Keratinocyte (primary cell): ENCODE results near the gene PLEKHH2. TPM values are rescaled to one million over a fixed set of nuclear protein-coding genes. Genes with fewer than 3 reads are reported as not detected.

Experiments used
- DNase-seq: peaks from one replicate; pipeline ENCODE4 v3.0.0-alpha.2; 2011; ENCODE audit warnings: low read depth, missing footprints, low spot score
- FAIRE-seq: peaks from 2 replicates; lab custom pipeline; 2011; peaks lifted over from hg19 to GRCh38; lab: Jason Lieb, UNC
- H2AFZ ChIP-seq: 2 replicates; pipeline ENCODE4 v1.6.0; 2012; ENCODE audit warnings: low read length, control low read depth, inconsistent platforms; ENCODE audit not compliant: control insufficient read depth
- H3K27ac ChIP-seq: 2 replicates; pipeline ENCODE4 v1.5.1; 2011; ENCODE audit warnings: low read length; ENCODE audit not compliant: control insufficient read depth, insufficient read depth
- H3K27me3 ChIP-seq: 3 replicates; pipeline ENCODE4 v1.6.0; 2011; ENCODE audit warnings: low read length; ENCODE audit not compliant: control insufficient read depth, insufficient read depth; ENCODE audit errors: extremely low read depth
- H3K36me3 ChIP-seq, 2 experiments: 2 replicates in 1 of 2; 3 replicates in 1 of 2; pipeline ENCODE4 v1.5.1; 2011; ENCODE audit warnings: low read length in 2 of 2, mild to moderate bottlenecking in 1 of 2; ENCODE audit not compliant: control insufficient read depth in 2 of 2, insufficient read depth in 2 of 2; ENCODE audit errors: extremely low read depth in 1 of 2
- H3K4me1 ChIP-seq: 3 replicates; pipeline ENCODE4 v1.5.1; 2011; ENCODE audit warnings: low read length; ENCODE audit not compliant: control insufficient read depth, insufficient read depth; ENCODE audit errors: extremely low read depth
- H3K4me2 ChIP-seq: 3 replicates; pipeline ENCODE4 v1.6.0; 2011; ENCODE audit warnings: low read depth, low read length; ENCODE audit not compliant: control insufficient read depth, insufficient read depth; ENCODE audit errors: extremely low read depth
- H3K4me3 ChIP-seq, 3 experiments: fragments of 200-600 bp in 1 of 3; sonication (generic) in 1 of 3; 2 replicates in 2 of 3; 3 replicates in 1 of 3; pipeline ENCODE4 v1.5.1; 2011 to 2016; ENCODE audit warnings: low read length in 3 of 3, mild to moderate bottlenecking in 3 of 3, control low read depth in 2 of 3, inconsistent platforms in 1 of 3, low read depth in 1 of 3, mixed read lengths in 1 of 3, mixed run types in 1 of 3, moderate library complexity in 1 of 3; ENCODE audit not compliant: control insufficient read depth in 2 of 3, insufficient read depth in 2 of 3; ENCODE audit errors: extremely low read depth in 1 of 3
- H3K79me2 ChIP-seq: 2 replicates; pipeline ENCODE4 v1.6.0; 2012; ENCODE audit warnings: low read length; ENCODE audit not compliant: control insufficient read depth, insufficient read depth
- H3K9ac ChIP-seq: 3 replicates; pipeline ENCODE4 v1.6.0; 2011; ENCODE audit warnings: low read length; ENCODE audit not compliant: control insufficient read depth, insufficient read depth; ENCODE audit errors: extremely low read depth
- H3K9me1 ChIP-seq: 3 replicates; pipeline ENCODE4 v1.6.0; 2011; ENCODE audit warnings: low read length; ENCODE audit not compliant: control insufficient read depth, insufficient read depth; ENCODE audit errors: extremely low read depth
- H3K9me3 ChIP-seq: 2 replicates; pipeline ENCODE4 v1.5.1; 2012; ENCODE audit warnings: low read depth, low read length; ENCODE audit not compliant: control insufficient read depth
- H4K20me1 ChIP-seq: 3 replicates; pipeline ENCODE4 v1.6.0; 2011; ENCODE audit warnings: low read length; ENCODE audit not compliant: control insufficient read depth, insufficient read depth; ENCODE audit errors: extremely low read depth
- EZH2 ChIP-seq: IDR thresholded peaks from one replicate; pipeline ENCODE4 v1.6.1; 2012; ENCODE audit warnings: inconsistent platforms, mild to moderate bottlenecking, low read length, moderate library complexity
- dilution Hi-C: fragments of 300-500 bp; cut with MboI; formaldehyde crosslinking; loops from one replicate; pipeline ENCODE4 v1.7.0; 2020; ENCODE audit warnings: low sequenced_read_pairs; ENCODE audit not compliant: extremely low pct_ligation_motif_present
- polyA plus RNA-seq, 5 experiments: library from polyadenylated mRNA; depleted of rRNA in 3 of 5; stranded (reverse) in 3 of 5; stranded (forward) in 1 of 5; unstranded in 1 of 5; fragments of >200 nt; gene quantifications; 1 replicate in 1 of 5; 2 replicates in 3 of 5; 3 replicates in 1 of 5; pipeline versions ENCODE4 v1.2.1 to v1.2.3, GENCODE V29; 2011 to 2012; ENCODE audit warnings: missing spikeins in 2 of 5, low read depth in 1 of 5, low replicate concordance in 1 of 5
- TF ChIP-seq, protein P1 (sequence below), 3 experiments: IDR thresholded peaks in 1 of 3; conservative IDR thresholded peaks in 1 of 3; optimal IDR thresholded peaks in 1 of 3; 2 replicates in 2 of 3; 3 replicates in 1 of 3; pipeline versions ENCODE3 to v1.5.1; 2011; ENCODE audit warnings: low read length in 3 of 3, mild to moderate bottlenecking in 3 of 3, moderate library complexity in 2 of 3, control low read depth in 1 of 3, inconsistent platforms in 1 of 3; ENCODE audit not compliant: insufficient read depth in 2 of 3; ENCODE audit errors: extremely low read depth in 1 of 3

The PLEKHH2 gene
- polyA plus RNA-seq, 1 donor (not counting 4 experiments of a cell fraction or from before 2014, with no cell fraction given) = 1.3 TPM

DNA sequence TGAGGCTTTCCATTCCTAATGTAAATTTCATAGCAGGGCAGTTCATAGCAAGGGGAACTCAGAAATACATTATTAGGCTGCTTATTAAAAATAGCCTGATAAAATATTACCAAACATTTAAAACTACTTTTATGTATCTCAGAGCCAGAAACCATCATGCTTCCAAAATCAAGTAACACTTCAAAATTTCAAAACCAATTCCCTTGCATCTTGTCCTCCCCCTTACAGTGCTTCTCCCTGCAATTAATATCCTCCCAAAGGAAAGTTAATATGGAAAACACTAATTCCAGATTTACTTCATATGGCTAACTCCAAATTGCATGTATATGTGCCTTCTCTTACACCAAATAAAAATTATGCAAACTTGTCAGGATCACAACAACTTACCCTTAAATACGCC lies 6.6 kb downstream of the PLEKHH2 start:
- no peaks in the 10 kb centered on the region for H3K4me1 ChIP-seq
- dilution Hi-C loops = no loop called here
- FAIRE-seq = no peak
- H3K9me3 ChIP-seq = no peaks in the 10 kb centered on the region
- H3K4me2 ChIP-seq = no peak overlapping the region
- H3K9ac ChIP-seq = no peak overlapping the region
- no peaks in the 10 kb centered on the region for H4K20me1 ChIP-seq
- no peak for TF ChIP-seq EZH2
- TF ChIP-seq, protein P1, sequence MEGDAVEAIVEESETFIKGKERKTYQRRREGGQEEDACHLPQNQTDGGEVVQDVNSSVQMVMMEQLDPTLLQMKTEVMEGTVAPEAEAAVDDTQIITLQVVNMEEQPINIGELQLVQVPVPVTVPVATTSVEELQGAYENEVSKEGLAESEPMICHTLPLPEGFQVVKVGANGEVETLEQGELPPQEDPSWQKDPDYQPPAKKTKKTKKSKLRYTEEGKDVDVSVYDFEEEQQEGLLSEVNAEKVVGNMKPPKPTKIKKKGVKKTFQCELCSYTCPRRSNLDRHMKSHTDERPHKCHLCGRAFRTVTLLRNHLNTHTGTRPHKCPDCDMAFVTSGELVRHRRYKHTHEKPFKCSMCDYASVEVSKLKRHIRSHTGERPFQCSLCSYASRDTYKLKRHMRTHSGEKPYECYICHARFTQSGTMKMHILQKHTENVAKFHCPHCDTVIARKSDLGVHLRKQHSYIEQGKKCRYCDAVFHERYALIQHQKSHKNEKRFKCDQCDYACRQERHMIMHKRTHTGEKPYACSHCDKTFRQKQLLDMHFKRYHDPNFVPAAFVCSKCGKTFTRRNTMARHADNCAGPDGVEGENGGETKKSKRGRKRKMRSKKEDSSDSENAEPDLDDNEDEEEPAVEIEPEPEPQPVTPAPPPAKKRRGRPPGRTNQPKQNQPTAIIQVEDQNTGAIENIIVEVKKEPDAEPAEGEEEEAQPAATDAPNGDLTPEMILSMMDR (optimal IDR thresholded peaks at IDR 0.05 in 1 of 3, IDR thresholded peaks at IDR 0.05 in 1 of 3, conservative IDR thresholded peaks at IDR 0.05 in 1 of 3; ENCODE audit: extremely low read depth in 1 of 3, insufficient read depth in 2 of 3, low read length in 3 of 3) = no peak
- no peaks in the 10 kb centered on the region for H3K27me3 ChIP-seq
- H3K27ac ChIP-seq = no peak overlapping the region
- H3K79me2 ChIP-seq = no peaks in the 10 kb centered on the region
- H3K9me1 ChIP-seq = no peaks in the 10 kb centered on the region
- H3K4me3 ChIP-seq = no peak overlapping the region
- H2AFZ ChIP-seq = no peak overlapping the region
- no peak for DNase-seq
- H3K36me3 ChIP-seq = no peaks in the 10 kb centered on the region

DNA sequence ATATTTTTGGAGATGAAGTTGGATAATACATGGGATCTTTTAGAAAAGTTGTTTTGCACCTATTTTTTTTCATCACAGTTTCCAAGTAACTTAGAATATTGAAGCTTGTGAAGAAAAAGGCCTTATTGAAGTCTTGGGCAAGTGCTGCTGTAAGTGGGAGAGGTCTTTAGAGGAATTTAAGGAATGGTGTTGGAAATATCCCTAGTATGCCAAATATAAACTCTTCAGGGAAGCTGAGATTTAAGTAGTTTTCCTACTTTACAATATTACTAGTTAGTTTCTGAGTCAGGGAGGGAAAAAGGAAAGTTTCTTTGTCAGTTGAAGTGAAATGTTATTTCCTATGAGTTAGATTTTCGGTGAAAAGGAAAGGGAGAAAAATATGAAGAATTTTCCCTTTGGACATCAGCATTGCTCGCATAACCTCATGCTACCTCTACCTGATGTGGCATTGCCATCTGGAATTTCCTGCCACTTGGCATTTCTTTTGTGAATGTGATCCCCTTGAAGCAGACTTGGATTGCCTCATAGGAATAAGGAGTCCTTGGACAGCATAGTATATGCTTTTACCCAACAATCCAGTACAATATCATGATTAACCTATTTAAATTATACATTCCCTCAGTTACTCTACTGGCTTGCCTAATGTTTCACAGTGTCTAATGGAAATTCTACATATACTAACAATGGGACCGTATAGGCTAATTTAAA lies 12.1 kb downstream of the PLEKHH2 start:
- TF ChIP-seq, protein P1 (optimal IDR thresholded peaks at IDR 0.05 in 1 of 3, IDR thresholded peaks at IDR 0.05 in 1 of 3, conservative IDR thresholded peaks at IDR 0.05 in 1 of 3; ENCODE audit: extremely low read depth in 1 of 3, insufficient read depth in 2 of 3, low read length in 3 of 3) = no peak
- no peak for TF ChIP-seq EZH2
- no peak overlapping the region for H2AFZ ChIP-seq
- no peak overlapping the region for H3K4me3 ChIP-seq
- dilution Hi-C loops = no loop called here
- H3K27ac ChIP-seq = no peak overlapping the region
- H3K36me3 ChIP-seq = no peaks in the 10 kb centered on the region
- no peaks in the 10 kb centered on the region for H3K4me1 ChIP-seq
- no peak overlapping the region for H3K4me2 ChIP-seq
- no peaks in the 10 kb centered on the region for H3K9me1 ChIP-seq
- H3K9me3 ChIP-seq = no peaks in the 10 kb centered on the region
- FAIRE-seq (no peak), DNase-seq (no peak)
- H3K27me3 ChIP-seq = no peaks in the 10 kb centered on the region
- H3K79me2 ChIP-seq = no peaks in the 10 kb centered on the region
- H4K20me1 ChIP-seq = no peaks in the 10 kb centered on the region
- no peak overlapping the region for H3K9ac ChIP-seq
